ENCODE data around the gene SPECC1L. TPM values are rescaled to one million over a fixed set of nuclear protein-coding genes. Genes with fewer than 3 reads are reported as not detected.

SPECC1L gene
- total RNA-seq, 1 experiment from 2014 or later: 14.1 TPM

- Histone ChIP-seq H3F3A (ENCODE audit: low read length, unreplicated experiment) (no peaks in the 10 kb centered on the region), H4K20me1 (ENCODE audit: low read length) (no peaks in the 10 kb centered on the region), H3K79me2 (ENCODE audit: low read length) (no peaks in the 10 kb centered on the region), H3K4me2 (ENCODE audit: low read length) (no peak overlapping the region), H2AFZ (ENCODE audit: low read length) (no peak overlapping the region), H3K9me2 (replicated peaks; ENCODE audit: low read length) (no peaks in the 10 kb centered on the region), H3K9ac (ENCODE audit: low read length) (no peak overlapping the region), H3K27ac (ENCODE audit: low read length) (no peak overlapping the region), H3K36me3 (ENCODE audit: low read depth, low read length) (no peaks in the 10 kb centered on the region), H3K9me3 (ENCODE audit: low read length) (no peaks in the 10 kb centered on the region), H3K27me3 (ENCODE audit: low read length) (no peaks in the 10 kb centered on the region), H3K4me1 (ENCODE audit: insufficient read depth, low read length) (no peaks in the 10 kb centered on the region), H3K4me3 (ENCODE audit: low read length) (no peak overlapping the region)
- no TSS peak for BruUV-seq (replicated peaks)
- POLR2A ChIA-PET (ENCODE audit: unreplicated experiment): no interaction called here
- ATAC-seq: no peak
- no peak for DNase-seq
- intact Hi-C loops (cut with micrococcal nuclease): no loop called here
- TF ChIP-seq CTCF (conservative IDR thresholded peaks at IDR 0.05; ENCODE audit: low read depth, low read length): no peak
- TF ChIP-seq EZH2phosphoT487 (IDR thresholded peaks at IDR 0.05; ENCODE audit: borderline replicate concordance, low read length): no peak
- TF ChIP-seq EZH2 (IDR thresholded peaks at IDR 0.05; ENCODE audit: low read length, unreplicated experiment): no peak
- CTCF ChIA-PET: no interaction called here
Observed at GRCh38 chr22:24419475-24419850, 148.8 kb downstream of the SPECC1L start.

- no peaks in the 10 kb centered on the region for H3K36me3 ChIP-seq (ENCODE audit: low read depth, low read length)
- ChIA-PET CTCF (no interaction called here), POLR2A (ENCODE audit: unreplicated experiment) (no interaction called here)
- H2AFZ ChIP-seq (ENCODE audit: low read length): no peak overlapping the region
- no peaks in the 10 kb centered on the region for H3K9me2 ChIP-seq (replicated peaks; ENCODE audit: low read length)
- H3K79me2 ChIP-seq (ENCODE audit: low read length): no peaks in the 10 kb centered on the region
- no peaks in the 10 kb centered on the region for H4K20me1 ChIP-seq (ENCODE audit: low read length)
- H3K4me1 ChIP-seq (ENCODE audit: insufficient read depth, low read length): no peaks in the 10 kb centered on the region
- no peak overlapping the region for H3K27ac ChIP-seq (ENCODE audit: low read length)
- TF ChIP-seq EZH2 (IDR thresholded peaks at IDR 0.05; ENCODE audit: low read length, unreplicated experiment) (no peak), EZH2phosphoT487 (IDR thresholded peaks at IDR 0.05; ENCODE audit: borderline replicate concordance, low read length) (no peak), CTCF (conservative IDR thresholded peaks at IDR 0.05; ENCODE audit: low read depth, low read length) (no peak)
- H3K9ac ChIP-seq (ENCODE audit: low read length): no peak overlapping the region
- no peak for DNase-seq
- H3K27me3 ChIP-seq (ENCODE audit: low read length): no peaks in the 10 kb centered on the region
- no peak for ATAC-seq
- no peaks in the 10 kb centered on the region for H3K9me3 ChIP-seq (ENCODE audit: low read length)
- BruUV-seq (replicated peaks): no TSS peak
- intact Hi-C loops (cut with micrococcal nuclease): no loop called here
- no peak overlapping the region for H3K4me3 ChIP-seq (ENCODE audit: low read length)
- no peak overlapping the region for H3K4me2 ChIP-seq (ENCODE audit: low read length)
- no peaks in the 10 kb centered on the region for H3F3A ChIP-seq (ENCODE audit: low read length, unreplicated experiment)
Observed at GRCh38 chr22:24420072-24420976, 149.7 kb downstream of the SPECC1L start.

GRCh38 chr22:24420977-24421343 is 150.3 kb downstream of the SPECC1L start:
- no peaks in the 10 kb centered on the region for H3K36me3 ChIP-seq (ENCODE audit: low read depth, low read length)
- TF ChIP-seq EZH2phosphoT487 (IDR thresholded peaks at IDR 0.05; ENCODE audit: borderline replicate concordance, low read length) (no peak), EZH2 (IDR thresholded peaks at IDR 0.05; ENCODE audit: low read length, unreplicated experiment) (no peak), CTCF (conservative IDR thresholded peaks at IDR 0.05; ENCODE audit: low read depth, low read length) (no peak)
- H3K4me3 ChIP-seq (ENCODE audit: low read length): no peak overlapping the region
- no peak for ATAC-seq
- ChIA-PET POLR2A (ENCODE audit: unreplicated experiment) (no interaction called here), CTCF (no interaction called here)
- no peak overlapping the region for H3K4me2 ChIP-seq (ENCODE audit: low read length)
- no TSS peak for BruUV-seq (replicated peaks)
- no peaks in the 10 kb centered on the region for H3K9me2 ChIP-seq (replicated peaks; ENCODE audit: low read length)
- no peaks in the 10 kb centered on the region for H3K4me1 ChIP-seq (ENCODE audit: insufficient read depth, low read length)
- intact Hi-C loops (cut with micrococcal nuclease): no loop called here
- no peaks in the 10 kb centered on the region for H3K27me3 ChIP-seq (ENCODE audit: low read length)
- no peaks in the 10 kb centered on the region for H3F3A ChIP-seq (ENCODE audit: low read length, unreplicated experiment)
- no peak overlapping the region for H3K9ac ChIP-seq (ENCODE audit: low read length)
- H2AFZ ChIP-seq (ENCODE audit: low read length): no peak overlapping the region
- no peaks in the 10 kb centered on the region for H3K9me3 ChIP-seq (ENCODE audit: low read length)
- no peak for DNase-seq
- H4K20me1 ChIP-seq (ENCODE audit: low read length): no peaks in the 10 kb centered on the region
- no peak overlapping the region for H3K27ac ChIP-seq (ENCODE audit: low read length)
- H3K79me2 ChIP-seq (ENCODE audit: low read length): no peaks in the 10 kb centered on the region

Data from PC-3 (cell line).